Effector CD4-positive, alpha-beta T cell (primary cell): ENCODE measurements around the gene WFDC12. TPM values are rescaled to one million over a fixed set of nuclear protein-coding genes. Genes with fewer than 3 reads are reported as not detected.
"Not testable (repeated sequence)": the region's sequence is repeated elsewhere in the genome, so short reads cannot be mapped to it uniquely, and the experiment has no call there.

Experiments
- DNase-seq: peaks from one replicate; pipeline ENCODE4 v3.0.0-alpha.2; 2020
- total RNA-seq: gene quantifications from one replicate; lab custom pipeline; 2026; lab: John Stamatoyannopoulos, UW

The WFDC12 gene, protein sequence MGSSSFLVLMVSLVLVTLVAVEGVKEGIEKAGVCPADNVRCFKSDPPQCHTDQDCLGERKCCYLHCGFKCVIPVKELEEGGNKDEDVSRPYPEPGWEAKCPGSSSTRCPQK
- total RNA-seq = not detected

DNA sequence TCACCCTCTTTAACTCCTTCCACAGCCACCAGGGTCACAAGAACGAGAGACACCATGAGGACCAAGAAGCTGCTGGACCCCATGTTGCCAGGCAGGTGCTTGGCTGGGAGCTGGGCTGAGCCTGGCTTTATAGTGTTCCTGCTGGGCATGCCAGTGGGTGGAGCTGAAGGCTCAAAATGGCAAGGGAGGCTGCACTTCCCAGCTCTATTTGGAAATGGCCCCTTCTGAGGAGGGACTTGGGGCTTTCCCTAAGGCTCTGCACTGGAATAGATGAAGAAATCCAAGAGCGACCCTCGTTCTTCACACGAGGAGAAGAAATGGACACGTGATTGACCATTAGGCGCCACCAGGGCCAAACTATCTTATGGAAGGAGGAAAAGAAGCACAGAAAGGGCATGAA, at the start of gene WFDC12:
Gene WFDC12 (minus strand): TSS at position 101 of the 400 bp plus-strand sequence. CDS start 18 bp downstream, at position 83.
- no peak for DNase-seq

DNA sequence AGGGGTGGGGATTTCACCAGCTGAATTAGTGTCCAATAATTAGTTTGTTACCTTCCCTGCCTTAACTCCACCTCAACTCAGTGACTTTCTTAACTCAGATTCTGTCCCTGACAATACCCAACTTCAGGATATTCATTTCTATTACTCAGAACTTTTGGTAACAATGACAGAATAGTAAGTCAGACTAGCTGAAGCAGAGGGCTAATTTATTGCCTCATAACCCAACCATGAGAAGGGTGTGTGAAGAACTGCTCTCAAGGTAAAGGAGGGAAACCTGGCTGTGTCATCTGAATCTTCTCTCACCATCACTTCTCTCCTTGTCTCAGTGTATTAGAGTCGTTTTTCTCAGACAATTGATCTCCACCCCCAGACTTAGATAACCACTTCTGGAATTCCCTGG, 49.3 kb upstream of the WFDC12 start:
- no peak for DNase-seq

DNA sequence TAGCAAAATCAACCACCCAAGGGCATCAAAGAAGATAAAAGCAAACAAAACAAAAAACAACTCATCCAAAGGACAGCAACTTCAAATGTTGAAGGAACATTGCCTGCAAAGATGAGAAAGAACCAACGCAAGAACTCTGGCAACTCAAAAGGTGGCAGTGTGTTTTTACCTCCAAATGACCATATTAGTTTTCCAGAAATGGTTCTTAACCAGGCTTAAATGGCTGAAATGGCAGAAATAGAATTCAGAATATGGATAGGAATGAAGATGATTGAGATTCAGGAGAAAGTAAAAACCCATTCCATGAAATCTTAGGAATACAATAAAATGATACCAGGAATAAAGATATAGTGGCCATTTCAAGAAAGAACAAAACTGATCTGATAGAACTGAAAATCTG, 40.6 kb upstream of the WFDC12 start:
- DNase-seq = no peak

DNA sequence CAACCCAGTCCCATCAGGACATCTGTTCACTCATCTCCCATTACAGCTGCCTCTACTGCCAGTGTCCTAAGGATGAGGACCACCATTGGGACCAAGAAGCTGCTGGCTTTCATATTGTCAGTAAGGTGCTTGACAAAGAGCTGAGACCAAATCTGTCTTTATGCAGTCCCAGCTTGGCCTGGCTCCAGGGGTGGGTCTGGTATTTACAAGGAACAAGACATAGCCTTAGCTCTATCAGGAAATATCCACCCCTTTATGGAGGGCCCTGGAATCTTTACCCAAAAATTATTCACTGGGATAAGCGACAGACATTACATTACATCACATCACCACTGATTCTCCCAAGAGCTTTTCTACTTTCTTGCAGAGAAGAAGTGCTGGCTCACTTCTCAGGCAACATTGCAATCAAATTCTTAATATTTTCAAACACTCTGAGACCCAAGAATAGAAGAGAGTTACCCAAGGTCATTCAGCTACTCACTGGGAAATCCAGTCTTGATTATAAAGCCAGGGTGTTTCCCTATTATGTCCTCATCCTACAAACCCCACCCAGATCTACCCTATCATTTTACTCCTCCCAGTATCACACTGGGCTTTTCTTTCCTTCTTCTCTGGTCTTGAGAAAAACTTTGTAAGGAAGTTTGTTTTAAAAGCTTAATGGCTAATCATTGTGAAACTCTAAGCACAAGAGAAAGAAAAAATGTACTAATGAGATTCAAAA, 39.0 kb upstream of the WFDC12 start:
- DNase-seq = no peak

DNA sequence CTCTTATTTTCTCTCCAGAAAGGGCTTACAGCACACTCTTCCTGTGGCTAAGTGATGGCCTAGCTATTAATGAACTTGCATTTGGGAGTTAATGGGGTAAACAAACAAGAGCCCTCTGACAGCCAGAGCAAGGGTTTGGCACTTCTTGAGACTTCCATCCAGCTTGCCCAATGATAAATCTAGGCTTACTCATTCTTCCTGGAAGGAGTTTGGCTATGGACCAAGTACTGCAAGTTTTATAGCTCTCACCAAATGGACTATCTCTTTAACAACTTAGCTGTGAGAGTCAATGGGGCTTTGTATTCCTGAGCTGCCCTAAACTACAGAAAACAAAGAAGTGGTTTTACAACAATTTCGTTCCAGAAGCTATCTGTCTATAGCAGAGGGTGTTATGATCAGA, 33.7 kb upstream of the WFDC12 start:
- no peak for DNase-seq

DNA sequence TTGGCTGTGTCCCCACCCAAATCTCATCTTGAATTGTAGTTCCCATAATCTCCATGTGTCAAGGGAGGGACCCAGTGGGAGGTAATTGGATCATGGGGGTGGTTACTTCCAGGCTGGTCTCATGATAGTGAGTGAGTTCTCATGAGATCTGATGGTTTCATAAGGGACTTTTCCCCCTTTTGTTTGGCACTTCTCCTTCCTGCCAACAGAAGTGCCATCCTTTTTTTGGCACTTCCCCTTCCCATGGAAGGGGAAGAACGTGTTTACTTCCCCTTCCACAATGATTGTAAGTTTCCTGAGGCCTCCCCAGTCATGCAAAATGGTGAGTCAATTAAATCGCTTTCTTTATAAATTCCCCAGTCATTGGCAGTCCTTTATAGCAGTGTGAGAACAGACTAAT, 32.4 kb upstream of the WFDC12 start:
- DNase-seq = no peak

DNA sequence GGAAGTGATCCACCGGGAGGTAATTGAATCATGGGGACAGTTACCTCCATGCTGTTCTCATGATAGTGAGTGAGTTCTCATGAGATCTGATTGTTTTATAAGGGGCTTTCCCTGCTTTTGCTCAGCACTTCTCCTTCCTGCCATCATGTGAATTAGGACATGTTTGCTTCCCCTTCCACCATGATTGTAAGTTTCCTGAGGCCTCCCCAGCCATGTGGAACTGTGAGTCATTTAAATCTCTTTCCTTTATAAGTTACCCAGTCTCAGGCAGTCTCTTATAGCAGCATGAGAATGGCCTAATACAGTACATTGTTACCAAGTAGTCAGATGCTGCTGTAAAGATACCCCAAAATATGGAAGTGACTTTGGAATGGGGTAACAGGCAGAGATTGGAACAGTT, 30.5 kb upstream of the WFDC12 start:
- not testable (repeated sequence) for DNase-seq

DNA sequence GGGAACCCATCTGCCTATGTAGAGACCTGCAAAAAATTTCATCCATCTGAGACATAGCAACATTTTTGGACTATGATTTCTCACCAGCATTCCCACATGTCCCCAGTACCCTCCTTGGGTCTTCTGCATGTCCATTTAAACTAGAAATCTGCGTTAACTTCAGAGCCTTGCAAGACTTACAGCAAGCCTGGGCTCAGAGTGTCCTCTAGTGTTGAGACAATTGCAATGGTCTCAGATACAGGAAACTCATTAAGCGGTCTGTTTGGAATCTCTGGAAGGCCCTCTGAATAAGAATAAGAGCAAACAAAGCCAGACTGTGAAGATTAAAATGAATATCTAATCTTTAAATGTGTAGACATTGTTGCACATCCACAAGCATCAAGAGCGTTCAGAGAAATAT, 29.9 kb upstream of the WFDC12 start:
- no peak for DNase-seq

DNA sequence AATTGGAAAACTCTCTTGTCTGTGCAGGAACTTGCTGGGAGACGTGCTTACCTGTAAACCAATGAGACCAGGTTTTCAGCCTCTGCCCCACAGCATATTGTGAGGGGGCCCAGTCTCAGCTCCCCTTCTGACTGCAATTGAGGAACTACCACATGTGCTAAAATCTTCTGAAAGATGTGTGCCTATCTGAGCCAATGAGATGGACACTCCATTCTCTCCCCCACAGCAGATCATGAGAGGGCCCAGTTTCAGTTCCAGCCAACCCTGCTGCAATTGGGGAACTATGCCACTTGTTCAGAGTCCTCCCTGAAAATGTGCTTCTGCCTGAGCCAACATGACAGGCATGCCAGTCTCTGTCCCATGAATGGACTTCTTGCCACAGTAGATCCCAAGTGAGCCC, 29.5 kb upstream of the WFDC12 start:
- DNase-seq = no peak

DNA sequence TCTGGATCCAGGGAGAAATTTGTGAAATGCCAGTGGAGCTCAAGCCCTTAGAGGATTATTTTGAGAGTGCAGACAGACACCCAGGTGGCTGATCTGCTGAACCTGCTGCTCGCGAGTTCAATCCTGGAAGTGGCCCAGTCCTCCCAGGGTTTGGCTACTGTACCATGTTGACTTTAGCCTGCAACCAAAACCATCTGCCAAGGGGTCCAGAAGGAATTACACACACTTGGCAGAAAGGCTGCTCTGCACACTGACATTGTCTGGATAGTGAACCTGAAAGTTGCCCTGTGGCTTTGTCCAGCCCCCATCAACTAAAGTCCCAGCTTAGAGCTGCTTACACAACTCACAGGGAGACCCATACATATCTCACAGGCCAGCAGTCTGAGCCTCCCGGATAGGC, 28.9 kb upstream of the WFDC12 start:
- DNase-seq = no peak

DNA sequence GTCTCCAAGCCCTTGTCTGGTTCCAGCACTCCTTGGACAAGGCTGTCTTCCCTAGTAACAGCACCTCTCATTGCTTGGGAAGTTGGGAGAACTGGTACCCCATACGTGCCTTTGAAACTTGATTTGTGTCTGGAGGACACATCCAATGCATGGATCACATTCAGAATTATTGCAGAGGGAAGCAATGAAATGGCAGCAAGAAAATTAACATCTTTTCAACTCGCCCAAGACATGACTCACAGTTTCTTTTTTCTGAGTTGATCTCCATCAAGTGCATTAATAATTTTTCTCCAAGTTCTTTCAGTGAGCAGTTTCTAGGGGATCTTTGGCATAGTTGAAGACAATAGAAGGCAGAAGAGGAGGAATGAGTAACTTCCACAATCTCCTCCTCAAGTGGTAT, 28.1 kb upstream of the WFDC12 start:
- DNase-seq = no peak

DNA sequence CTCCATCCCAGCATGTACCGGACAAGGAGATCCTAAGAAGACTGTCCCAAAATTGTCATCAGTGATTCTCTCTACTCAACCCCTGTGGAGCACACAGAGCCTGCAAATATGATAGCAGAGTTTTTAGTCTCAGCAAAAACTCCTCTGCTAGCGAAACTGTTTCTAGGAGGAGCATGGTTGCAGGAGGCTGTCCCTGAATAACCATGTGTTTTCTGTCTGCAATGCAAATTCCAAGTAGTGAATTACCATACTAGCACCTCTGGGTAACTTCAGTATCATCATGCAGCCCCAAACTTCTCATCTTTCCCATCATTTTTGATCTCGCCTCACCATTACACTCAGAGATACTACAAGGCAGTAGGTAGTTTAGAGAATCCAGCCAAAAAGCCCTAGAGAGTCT, 24.8 kb upstream of the WFDC12 start:
- DNase-seq = no peak

DNA sequence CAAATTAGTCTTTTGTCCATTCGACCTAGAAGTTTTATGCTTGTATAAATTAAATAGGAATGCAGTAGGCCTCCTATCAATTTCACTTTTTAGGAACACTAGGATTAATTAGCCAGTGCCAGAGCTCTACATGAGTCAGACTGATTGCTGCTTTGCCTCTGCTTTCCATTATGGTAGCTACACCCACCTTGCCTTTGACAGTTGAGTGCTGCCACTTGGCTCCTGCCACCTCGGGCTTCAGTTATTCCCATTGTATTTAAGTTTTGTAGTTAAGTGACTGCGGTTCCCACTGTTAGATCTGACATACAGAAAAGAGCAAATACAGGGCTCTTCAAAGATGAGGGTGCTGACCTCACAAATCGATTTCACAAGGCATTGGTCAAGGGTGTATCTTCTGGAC, 16.6 kb upstream of the WFDC12 start:
- DNase-seq = no peak

DNA sequence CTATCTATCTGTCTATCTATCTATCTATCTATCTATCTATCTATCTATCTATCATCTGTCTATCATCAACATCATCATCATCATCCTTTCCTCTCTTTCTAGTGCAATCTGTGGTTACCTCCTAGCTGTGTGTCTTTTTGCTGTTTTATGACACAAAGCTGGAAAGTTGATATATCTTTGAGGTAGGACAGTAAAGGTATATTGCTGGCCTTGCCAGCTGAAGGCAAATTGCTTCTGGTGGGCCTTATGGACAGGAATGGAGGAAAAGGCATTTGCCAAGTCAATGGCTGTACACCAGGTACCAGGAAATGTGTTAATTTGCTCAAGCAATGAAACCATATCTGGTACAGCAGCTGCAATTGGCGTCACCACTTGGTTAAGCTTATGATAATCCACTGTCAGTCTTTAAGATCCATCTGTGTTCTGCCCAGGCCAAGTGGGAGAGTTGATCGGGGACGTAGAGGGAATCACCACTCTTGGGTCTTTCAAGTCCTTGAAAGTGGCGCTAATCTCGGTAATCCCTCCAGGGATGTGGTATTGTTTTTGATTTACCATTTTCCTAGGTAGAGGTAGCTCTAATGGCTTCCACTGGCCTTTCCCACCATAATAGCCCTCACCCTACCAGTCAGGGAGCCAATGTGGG, 15.6 kb upstream of the WFDC12 start:
- not testable (repeated sequence) for DNase-seq

DNA sequence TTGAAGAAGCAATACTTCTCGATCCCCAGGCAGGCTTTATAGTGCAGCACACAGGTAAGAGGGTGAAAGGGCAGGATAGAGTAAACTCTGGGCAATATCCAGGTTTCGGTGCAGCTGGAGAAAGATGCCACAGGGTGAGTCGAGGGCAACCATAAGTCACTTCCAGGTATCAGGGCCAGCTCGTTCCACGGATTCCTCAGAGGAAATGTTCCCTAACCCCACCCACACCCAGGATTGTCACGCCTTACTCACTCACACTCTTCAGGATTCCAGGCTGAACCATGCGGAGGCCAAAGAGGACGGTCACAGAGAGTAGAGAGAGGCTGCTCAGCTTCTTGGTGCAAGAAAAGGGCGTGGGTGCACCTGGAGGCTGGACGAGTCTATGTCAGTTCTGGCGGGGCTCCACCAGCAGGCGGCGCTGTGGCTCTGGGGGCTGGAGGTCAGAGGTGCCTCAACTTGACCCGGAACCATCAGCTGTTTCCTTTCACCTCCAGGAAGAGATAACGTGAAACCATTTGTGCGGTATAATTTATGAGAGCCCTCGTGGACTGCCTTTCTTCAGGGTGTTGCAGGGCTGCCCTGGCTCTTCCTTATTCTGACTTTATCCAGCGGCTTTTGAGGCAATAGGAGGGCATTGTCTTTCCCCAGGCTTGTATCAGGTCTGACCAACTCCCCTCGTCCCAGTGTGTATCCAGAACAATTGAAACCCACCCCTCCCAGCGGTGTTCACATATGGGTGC, 14.5 kb upstream of the WFDC12 start:
- DNase-seq = peak; percentile 29

DNA sequence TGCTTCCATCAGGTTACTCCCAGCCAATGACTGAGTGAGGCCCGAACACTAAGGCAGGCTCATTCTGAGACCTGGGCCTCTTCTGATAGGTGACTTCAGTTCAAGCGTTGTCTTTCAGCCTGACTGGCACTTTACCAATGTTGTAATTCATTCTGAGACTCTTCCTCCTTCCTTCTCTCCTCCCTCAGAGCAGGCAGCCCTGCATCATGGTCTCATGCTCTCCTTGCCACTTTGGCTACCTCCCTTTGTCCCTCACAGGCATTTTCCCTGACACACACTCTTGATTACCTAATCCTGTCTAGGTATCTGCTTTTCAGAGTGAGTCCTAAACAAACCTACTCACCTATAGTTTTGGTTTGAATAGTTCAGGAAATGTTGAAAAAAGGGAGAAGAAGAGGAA, 12.6 kb upstream of the WFDC12 start:
- DNase-seq = no peak

DNA sequence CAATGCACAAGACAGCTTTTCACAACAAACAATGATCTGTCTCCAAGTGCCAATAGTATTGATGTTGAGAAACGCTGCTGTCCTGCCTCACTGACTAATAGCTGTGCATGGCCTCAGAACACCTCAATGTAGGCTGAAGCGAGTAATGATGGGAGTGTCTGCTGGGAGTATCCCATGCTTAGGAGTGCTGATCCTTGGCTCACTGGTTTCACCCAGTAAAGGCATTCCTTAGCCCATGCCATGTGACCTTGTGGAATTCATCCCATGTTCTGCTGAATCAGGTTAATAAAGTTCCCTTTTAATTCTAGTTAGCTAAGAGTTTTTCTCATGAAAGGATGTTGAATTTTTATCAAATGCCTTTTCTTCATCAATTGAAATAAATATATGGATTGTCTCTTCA, 3.8 kb upstream of the WFDC12 start:
- DNase-seq = no peak

DNA sequence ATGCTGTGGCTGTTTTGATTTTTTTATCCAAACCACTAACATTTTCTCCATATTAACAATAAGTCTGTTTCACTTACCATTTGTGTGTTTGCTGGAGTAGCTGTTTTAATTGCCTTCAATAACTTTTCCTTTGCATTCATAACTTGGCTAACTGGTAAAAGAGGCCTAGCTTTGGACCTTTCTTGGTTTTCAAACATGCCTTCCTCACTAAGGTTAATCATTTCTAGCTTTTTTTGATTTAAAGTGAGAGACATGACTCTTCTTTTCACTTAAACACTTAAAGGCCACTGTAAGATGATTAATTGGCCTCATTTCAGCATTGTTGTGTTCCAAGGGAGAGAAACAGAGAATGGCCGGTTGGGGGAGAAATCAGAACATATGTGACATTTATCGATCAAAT, 2.9 kb downstream of the WFDC12 start:
- no peak for DNase-seq

DNA sequence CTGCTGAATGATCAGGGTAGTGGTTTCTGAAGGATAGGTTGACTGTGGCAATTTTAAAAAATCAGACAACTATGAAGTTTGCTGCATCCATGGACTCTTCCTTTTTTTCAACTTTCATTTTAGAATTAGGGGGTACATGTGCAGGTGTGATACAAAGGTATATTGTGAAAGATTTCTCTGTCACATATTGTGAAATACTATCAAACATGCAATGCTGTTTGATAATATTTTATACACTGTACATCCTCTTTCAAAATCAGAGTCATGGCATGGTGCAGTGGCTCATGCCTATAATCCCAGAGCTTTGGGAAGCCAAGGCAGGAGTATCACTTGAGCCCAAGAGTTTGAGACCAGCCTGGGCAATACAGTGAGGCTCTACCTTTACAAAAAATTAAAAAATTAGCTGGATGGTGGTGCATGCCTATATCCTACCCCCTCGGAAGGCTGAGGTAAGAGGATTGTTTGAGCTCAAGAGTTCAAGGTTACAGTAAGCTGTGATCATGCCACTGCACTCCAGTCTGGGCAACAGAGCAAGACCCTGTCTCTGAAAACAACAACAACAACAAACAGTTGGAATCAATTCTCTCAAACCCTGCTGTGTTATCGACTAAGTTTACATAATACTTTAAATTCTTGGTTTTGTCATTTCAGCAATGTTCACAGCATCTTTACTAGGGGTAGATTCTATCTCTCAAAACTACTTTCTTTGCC, 4.6 kb downstream of the WFDC12 start:
- no peak for DNase-seq

DNA sequence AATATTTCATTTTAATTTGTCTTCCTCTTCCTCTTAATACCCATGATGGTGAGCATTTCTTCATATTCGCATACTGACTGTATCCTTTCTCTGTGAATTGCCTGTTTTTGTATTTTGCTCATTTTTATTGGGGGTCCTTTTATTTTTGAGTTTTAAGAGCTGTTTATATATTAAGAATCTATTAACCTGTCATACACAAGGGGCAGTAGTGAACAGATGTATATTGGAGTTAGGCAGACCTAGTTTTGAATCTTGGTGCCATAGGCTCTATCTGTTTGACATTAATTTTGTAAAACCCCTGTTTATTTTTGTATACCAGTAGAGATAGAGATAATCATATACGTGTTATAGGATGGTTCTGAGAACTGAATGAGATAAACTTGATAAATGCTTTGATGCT, 6.2 kb downstream of the WFDC12 start:
- DNase-seq = no peak

DNA sequence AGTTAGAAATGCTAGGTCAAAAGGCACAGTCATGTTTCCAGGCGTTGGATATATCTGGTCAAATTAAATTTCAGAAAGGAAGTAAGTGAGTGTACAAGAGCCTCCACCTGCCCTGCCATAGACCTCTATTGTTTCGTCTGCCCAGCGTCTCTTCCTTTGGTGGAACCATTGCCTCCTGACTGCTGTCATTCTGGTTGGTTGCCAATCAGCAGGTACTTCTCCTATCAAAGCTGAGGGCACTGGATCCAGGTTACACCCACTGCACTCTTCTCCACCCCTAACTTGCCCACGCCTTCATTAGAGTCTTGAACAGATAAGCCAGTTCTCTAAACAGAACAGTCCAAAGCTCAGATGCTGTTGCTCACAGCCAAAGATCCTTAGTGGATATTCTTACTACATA, 6.7 kb downstream of the WFDC12 start:
- no peak for DNase-seq

DNA sequence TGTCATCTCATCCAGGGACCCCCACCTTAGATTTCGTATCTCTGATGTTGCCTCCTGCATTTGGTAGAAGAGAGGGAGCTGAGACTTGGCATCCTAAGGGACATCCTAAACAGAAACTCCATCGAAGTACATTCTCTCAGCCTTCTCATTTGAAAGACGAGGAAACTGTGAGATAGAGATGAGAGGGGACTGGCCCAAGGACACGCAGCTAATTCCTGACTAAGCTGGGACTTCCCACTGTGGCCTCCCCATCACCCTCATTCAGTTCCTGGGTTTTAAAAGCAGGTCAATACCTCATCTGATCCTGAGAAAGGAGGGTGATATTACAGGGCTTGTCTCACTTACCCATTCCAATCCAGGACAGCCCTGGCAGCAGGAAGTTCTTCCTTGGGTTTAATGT, 8.4 kb downstream of the WFDC12 start:
- DNase-seq = no peak

DNA sequence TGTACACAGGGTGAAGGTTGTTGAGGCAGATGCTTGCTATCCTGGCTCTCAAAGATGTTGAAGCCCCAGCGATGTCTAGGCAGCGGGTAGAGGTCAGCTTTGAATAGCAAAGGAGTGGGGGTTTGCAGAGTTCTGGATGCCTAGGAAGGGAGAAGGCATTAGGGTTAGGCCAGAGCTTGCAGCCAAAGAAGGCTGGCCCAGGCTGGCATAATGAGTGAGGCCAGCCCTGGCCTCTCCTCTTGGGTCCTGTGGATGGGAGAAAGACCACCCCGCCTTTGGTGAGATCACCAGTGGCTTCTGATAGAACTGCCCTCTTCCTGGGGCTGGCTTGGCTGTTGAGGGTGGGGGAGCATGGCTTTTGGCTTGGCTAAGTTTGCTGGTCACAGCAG, 8.9 kb downstream of the WFDC12 start:
- DNase-seq = no peak
